Fibroblast of the aortic adventitia (primary cell): ENCODE data around the gene LIPI. TPM values are rescaled to one million over a fixed set of nuclear protein-coding genes. Genes with fewer than 3 reads are reported as not detected.
"Not testable (repeated sequence)": the region's sequence is repeated elsewhere in the genome, so short reads cannot be mapped to it uniquely, and the experiment has no call there.

Experiments used
- DNase-seq: peaks from one replicate; pipeline ENCODE4 v3.0.0-alpha.2; 2010; ENCODE audit warnings: low read depth
- H3K4me3 ChIP-seq: 2 replicates; pipeline ENCODE4 v1.5.1; 2011; ENCODE audit warnings: low read depth, mild to moderate bottlenecking, control low read depth, low read length, moderate library complexity
- CTCF ChIP-seq: IDR thresholded peaks from 2 replicates; pipeline ENCODE4 v1.5.1; 2011; ENCODE audit warnings: mild to moderate bottlenecking, low read length, control low read depth, inconsistent platforms; ENCODE audit not compliant: insufficient read depth
- total RNA-seq: library from RNA; depleted of rRNA; stranded (reverse); fragments of >200 nt; gene quantifications from 2 replicates; pipeline ENCODE4 v1.2.3, GENCODE V29; 2012; ENCODE audit warnings: low replicate concordance

Gene LIPI
- total RNA-seq, 1 donor, result not detected

GRCh38 chr21:14097881-14098499, 112.8 kb downstream of the LIPI start:
- no peak for DNase-seq
- TF ChIP-seq CTCF, result no peak
- H3K4me3 ChIP-seq, result no peak overlapping the region

DNA sequence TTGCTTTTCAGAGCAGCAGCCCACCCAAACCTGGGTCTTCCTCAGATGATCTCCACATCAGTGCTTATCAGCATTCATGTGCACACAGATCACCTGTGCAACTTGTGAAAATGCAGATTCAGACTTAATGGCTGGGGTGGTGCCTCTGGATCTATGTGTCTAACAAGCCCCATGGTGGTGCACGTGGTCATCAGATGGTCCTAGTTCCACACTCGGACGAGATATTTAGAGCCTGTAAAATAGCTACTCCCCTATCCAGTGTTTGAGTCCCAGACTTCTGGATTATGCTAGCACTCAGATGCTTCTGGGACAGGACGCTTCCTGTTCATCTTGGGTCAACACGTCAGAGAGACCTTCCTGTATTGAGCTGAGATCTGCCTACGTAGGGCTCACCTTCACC, 114.2 kb downstream of the LIPI start:
- DNase-seq, result no peak
- TF ChIP-seq CTCF, result no peak
- no peak overlapping the region for H3K4me3 ChIP-seq

- TF ChIP-seq CTCF, result no peak
- DNase-seq, result no peak
- no peak overlapping the region for H3K4me3 ChIP-seq
These were observed 114.6 kb downstream of the LIPI start for GRCh38 chr21:14096172-14096571.

DNA sequence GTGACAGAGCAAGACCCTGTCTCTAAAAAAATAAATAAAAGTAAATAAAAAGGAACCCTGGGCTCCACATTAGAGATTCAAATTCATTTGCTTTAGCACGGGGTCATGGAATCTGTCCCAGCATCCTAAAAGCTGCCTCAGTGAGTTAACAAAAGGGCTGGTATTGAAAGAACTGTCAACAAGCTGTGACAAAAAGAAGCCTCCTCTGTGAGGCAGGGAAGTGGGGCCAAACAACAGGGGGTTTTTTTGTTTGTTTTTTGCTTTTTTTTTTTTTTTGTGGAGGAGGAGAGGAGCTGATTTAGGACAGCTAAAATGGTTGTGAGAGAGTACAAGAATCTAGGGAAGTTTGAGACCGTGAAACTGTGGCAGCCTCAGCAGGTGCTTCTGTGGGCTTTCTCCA, 115.7 kb downstream of the LIPI start:
- DNase-seq, result no peak
- no peak overlapping the region for H3K4me3 ChIP-seq
- TF ChIP-seq CTCF, result no peak

- no peak for TF ChIP-seq CTCF
- no peak overlapping the region for H3K4me3 ChIP-seq
- no peak for DNase-seq
These were observed 117.8 kb downstream of the LIPI start for GRCh38 chr21:14092834-14093560.

DNA sequence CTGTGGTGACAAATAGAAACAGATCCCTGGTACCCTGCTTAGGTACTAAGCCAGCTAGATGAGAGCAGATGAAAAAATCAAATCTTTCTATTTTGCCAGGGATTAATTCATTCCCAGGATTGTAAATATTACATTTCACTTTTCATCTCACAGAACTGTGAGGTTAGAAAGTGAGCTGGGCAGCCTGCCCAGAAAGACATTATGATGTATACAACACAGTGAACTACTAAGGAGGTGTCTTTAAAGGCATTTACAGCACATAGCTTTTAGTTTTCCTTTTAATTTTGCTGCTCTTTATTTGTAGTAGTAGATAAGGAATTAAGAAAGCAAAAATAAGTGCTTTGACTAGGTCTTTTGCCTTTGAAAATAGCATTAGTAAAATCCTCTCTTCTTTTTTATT, 120.6 kb downstream of the LIPI start:
- DNase-seq, result peak; percentile 8
- H3K4me3 ChIP-seq, result not testable (repeated sequence)

DNA sequence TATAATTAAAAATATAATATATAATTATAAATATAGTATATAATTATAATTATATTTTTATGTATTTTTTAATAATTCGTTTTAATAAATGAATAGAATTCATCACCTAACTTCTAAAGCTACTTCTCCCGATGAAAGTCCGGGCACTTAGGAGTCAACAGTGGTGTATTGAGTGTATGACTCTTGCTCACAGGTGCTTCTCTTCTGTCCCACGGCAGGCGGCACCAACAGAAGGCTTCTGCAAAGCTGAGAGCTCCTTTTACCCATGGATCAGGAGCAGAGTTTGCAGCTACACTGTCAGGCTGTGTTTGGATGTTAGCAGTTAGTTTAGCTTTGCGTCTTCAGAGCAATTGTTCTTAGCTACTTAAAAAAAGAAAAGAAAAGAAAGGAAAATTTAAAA, 122.4 kb downstream of the LIPI start:
- no peak overlapping the region for H3K4me3 ChIP-seq
- no peak for TF ChIP-seq CTCF
- no peak for DNase-seq
